ENCODE measurements around the gene ERBB4. TPM values are rescaled to one million over a fixed set of nuclear protein-coding genes. Genes with fewer than 3 reads are reported as not detected.

ERBB4 gene
- total RNA-seq, 1 experiment from 2014 or later, result 40.6 TPM

GRCh38 chr2:211568439-211568838, 970.2 kb downstream of the ERBB4 start:
- no peak for DNase-seq (ENCODE audit: low spot score)
- ChIA-PET POLR2A (ENCODE audit: low non-redundant PET) (no interaction called here), CTCF (no interaction called here)
- BruUV-seq (replicated peaks), result no TSS peak
- no peaks in the 10 kb centered on the region for H3K36me3 ChIP-seq (ENCODE audit: insufficient read depth, low read length, poor library complexity, severe bottlenecking)
- H3K4me3 ChIP-seq (ENCODE audit: low read depth, low read length, poor library complexity, severe bottlenecking), result no peak overlapping the region
- H3K9me3 ChIP-seq (ENCODE audit: low read depth, low read length, poor library complexity, severe bottlenecking), result peaks cover 4% of the 10 kb centered on the region
- H3K27me3 ChIP-seq (replicated peaks; ENCODE audit: insufficient read depth, low read depth, low read length, poor library complexity), result no peaks in the 10 kb centered on the region
- intact Hi-C loops (cut with micrococcal nuclease; ENCODE audit: unreplicated experiment), result no loop called here
- H3K4me1 ChIP-seq (ENCODE audit: insufficient read depth, low read length, poor library complexity, severe bottlenecking), result no peaks in the 10 kb centered on the region
- H3K27ac ChIP-seq (ENCODE audit: low read depth, low read length, poor library complexity, severe bottlenecking), result no peak overlapping the region
- TF ChIP-seq, protein P1, sequence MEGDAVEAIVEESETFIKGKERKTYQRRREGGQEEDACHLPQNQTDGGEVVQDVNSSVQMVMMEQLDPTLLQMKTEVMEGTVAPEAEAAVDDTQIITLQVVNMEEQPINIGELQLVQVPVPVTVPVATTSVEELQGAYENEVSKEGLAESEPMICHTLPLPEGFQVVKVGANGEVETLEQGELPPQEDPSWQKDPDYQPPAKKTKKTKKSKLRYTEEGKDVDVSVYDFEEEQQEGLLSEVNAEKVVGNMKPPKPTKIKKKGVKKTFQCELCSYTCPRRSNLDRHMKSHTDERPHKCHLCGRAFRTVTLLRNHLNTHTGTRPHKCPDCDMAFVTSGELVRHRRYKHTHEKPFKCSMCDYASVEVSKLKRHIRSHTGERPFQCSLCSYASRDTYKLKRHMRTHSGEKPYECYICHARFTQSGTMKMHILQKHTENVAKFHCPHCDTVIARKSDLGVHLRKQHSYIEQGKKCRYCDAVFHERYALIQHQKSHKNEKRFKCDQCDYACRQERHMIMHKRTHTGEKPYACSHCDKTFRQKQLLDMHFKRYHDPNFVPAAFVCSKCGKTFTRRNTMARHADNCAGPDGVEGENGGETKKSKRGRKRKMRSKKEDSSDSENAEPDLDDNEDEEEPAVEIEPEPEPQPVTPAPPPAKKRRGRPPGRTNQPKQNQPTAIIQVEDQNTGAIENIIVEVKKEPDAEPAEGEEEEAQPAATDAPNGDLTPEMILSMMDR (conservative IDR thresholded peaks at IDR 0.05; ENCODE audit: low read depth, low read length), result no peak

DNA sequence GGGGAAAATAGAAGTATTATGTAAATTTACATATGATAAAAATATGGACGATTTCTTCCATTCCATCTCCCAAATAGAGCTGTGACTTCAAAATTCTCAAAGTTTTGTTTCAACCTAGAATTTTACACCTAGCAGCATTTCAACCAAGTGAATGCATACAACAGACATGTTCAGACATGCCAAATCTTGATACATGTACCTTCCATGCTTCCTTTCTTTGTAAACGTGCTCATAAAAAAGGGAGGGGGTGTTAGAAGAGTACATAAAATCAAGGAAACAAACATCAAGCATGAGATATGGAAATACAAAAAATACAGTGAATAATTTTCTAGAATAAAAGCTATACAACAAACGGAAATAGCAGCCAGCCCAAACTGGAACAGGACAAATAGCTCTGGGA, 974.2 kb downstream of the ERBB4 start:
- TF ChIP-seq, protein P1 (conservative IDR thresholded peaks at IDR 0.05; ENCODE audit: low read depth, low read length), result no peak
- TF ChIP-seq EZH2 (IDR thresholded peaks at IDR 0.05; ENCODE audit: borderline replicate concordance, low read depth, low read length, poor library complexity, severe bottlenecking), result no peak
- intact Hi-C loops (cut with micrococcal nuclease; ENCODE audit: unreplicated experiment), result no loop called here
- H3K4me3 ChIP-seq (ENCODE audit: low read depth, low read length, poor library complexity, severe bottlenecking), result no peak overlapping the region
- no TSS peak for BruUV-seq (replicated peaks)
- POLR2A ChIA-PET (ENCODE audit: low non-redundant PET), result no interaction called here
- no peak overlapping the region for H3K27ac ChIP-seq (ENCODE audit: low read depth, low read length, poor library complexity, severe bottlenecking)
- H3K36me3 ChIP-seq (ENCODE audit: insufficient read depth, low read length, poor library complexity, severe bottlenecking), result no peaks in the 10 kb centered on the region
- no peaks in the 10 kb centered on the region for H3K4me1 ChIP-seq (ENCODE audit: insufficient read depth, low read length, poor library complexity, severe bottlenecking)
- H3K9me3 ChIP-seq (ENCODE audit: low read depth, low read length, poor library complexity, severe bottlenecking), result peaks cover 4% of the 10 kb centered on the region
- CTCF ChIA-PET, result no interaction called here
- no peaks in the 10 kb centered on the region for H3K27me3 ChIP-seq (replicated peaks; ENCODE audit: insufficient read depth, low read depth, low read length, poor library complexity)
- no peak for DNase-seq (ENCODE audit: low spot score)

GRCh38 chr2:211545582-211545981, 993.0 kb downstream of the ERBB4 start:
- Histone ChIP-seq H3K9me3 (ENCODE audit: low read depth, low read length, poor library complexity, severe bottlenecking) (no peaks in the 10 kb centered on the region), H3K4me3 (ENCODE audit: low read depth, low read length, poor library complexity, severe bottlenecking) (no peak overlapping the region), H3K27me3 (replicated peaks; ENCODE audit: insufficient read depth, low read depth, low read length, poor library complexity) (no peaks in the 10 kb centered on the region), H3K4me1 (ENCODE audit: insufficient read depth, low read length, poor library complexity, severe bottlenecking) (no peaks in the 10 kb centered on the region), H3K27ac (ENCODE audit: low read depth, low read length, poor library complexity, severe bottlenecking) (no peak overlapping the region), H3K36me3 (ENCODE audit: insufficient read depth, low read length, poor library complexity, severe bottlenecking) (no peaks in the 10 kb centered on the region)
- intact Hi-C loops (cut with micrococcal nuclease; ENCODE audit: unreplicated experiment), result no loop called here
- ChIA-PET CTCF (no interaction called here), POLR2A (ENCODE audit: low non-redundant PET) (no interaction called here)
- TF ChIP-seq, protein P1 (conservative IDR thresholded peaks at IDR 0.05; ENCODE audit: low read depth, low read length), result no peak
- no peak for TF ChIP-seq EZH2 (IDR thresholded peaks at IDR 0.05; ENCODE audit: borderline replicate concordance, low read depth, low read length, poor library complexity, severe bottlenecking)
- no TSS peak for BruUV-seq (replicated peaks)
- DNase-seq (ENCODE audit: low spot score), result no peak
